A673 (cell line): Measurements from ENCODE around the gene TMEM95.

Experiments
- CTCF ChIP-seq: fragments of 300-800, 200-600 bp; sonication (generic); conservative IDR thresholded peaks from 2 replicates; pipeline ENCODE4 v1.5.1; 2017; ENCODE audit warnings: low read depth, mild to moderate bottlenecking, antibody characterized with exemption, low read length, moderate library complexity, mixed read lengths
- EZH2 ChIP-seq: fragments of 200-600 bp; sonication (generic); IDR thresholded peaks from 2 replicates; pipeline ENCODE4 v1.6.1; 2017; ENCODE audit warnings: borderline replicate concordance, low read depth, mild to moderate bottlenecking, mixed read lengths, antibody characterized with exemption, low read length; ENCODE audit not compliant: poor library complexity, severe bottlenecking

DNA sequence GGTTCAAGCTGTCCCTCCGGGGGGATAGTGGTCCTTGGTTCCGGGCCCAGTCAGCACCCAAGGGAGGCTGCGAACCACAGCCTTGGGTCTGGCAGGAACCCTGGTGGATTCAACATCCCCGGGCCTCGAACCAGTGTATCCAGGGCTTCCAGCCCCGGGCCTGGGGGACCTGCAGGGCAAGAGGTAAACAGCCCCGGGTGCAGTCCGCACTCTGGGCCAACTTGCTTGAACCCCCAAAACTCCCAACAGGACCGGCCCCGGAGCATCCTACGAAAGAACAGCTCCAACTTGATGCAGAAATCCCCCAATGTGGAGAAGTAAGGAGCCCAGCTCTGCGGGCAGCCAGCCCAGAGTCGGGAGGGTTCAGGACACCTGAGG is 24.3 kb upstream of the TMEM95 start:
- TF ChIP-seq EZH2 (no peak), CTCF (no peak)
